ENCODE results near the gene PDE8A. TPM values are rescaled to one million over a fixed set of nuclear protein-coding genes. Genes with fewer than 3 reads are reported as not detected.

Gene PDE8A
- total RNA-seq, 1 experiment from 2014 or later, result 40.0 TPM

DNA sequence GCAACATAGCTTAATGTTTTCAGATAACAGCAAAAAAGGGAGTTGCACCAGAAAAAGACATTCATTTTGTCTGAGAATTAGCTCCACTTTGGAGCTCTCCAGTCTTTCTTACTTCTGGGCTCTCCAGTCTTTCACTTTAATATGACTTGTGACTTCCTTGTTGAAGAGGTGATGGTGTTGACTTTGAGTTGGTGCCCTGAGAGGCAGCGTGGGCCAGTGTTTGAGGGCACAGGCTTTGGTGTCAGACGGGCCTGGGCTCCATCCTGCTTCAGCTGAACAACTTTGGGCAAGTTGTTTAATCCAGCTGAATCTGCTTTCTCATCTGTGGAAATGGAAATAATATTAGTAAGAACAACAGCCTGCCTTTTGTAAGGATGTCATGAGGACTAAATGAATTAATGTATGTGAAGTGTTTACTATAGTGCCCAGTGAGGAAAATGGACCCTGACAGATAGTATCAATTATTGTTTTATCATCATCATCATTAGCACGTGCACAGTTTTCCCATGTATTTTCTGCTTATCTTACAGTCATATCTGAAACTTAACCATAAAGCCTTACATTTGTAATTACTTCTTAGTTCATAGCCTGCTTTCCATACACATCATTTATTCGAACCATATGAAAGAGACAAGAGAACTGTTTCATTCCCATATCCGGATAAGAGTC, 108.4 kb downstream of the PDE8A start:
- DNase-seq (ENCODE audit: low read depth, low spot score), result no peak
- ChIA-PET POLR2A (no interaction called here), CTCF (no interaction called here)
- in situ Hi-C loops (cut with HindIII; ENCODE audit: low pct_unique_long_range_greater_than_20kb, low sequenced_read_pairs), result no loop called here
- Histone ChIP-seq H3K4me1 (ENCODE audit: control insufficient read depth, insufficient read depth, low read length) (no peaks in the 10 kb centered on the region), H3K27ac (ENCODE audit: low read length) (no peak overlapping the region), H3K36me3 (ENCODE audit: control insufficient read depth, insufficient read depth, low read length) (no peaks in the 10 kb centered on the region), H3K27me3 (ENCODE audit: control insufficient read depth, insufficient read depth, low read length) (no peaks in the 10 kb centered on the region), H3K4me3 (ENCODE audit: low read depth in 2 of 2, low read length in 2 of 2) (no peak overlapping the region), H3K9me3 (ENCODE audit: control insufficient read depth, insufficient read depth, low read depth, low read length) (no peaks in the 10 kb centered on the region)
- ATAC-seq, result no peak
- intact Hi-C loops (cut with micrococcal nuclease; ENCODE audit: unreplicated experiment), result no loop called here
- no peak for TF ChIP-seq SIN3A (IDR thresholded peaks at IDR 0.05; ENCODE audit: borderline replicate concordance, insufficient read depth, low read depth, low read length)
- TF ChIP-seq TCF7L2 (IDR thresholded peaks at IDR 0.05; ENCODE audit: low read depth, low read length), result no peak
- no peak for TF ChIP-seq POLR2AphosphoS5 (IDR thresholded peaks at IDR 0.05; ENCODE audit: low read depth, low read length)
- TF ChIP-seq, protein P1, sequence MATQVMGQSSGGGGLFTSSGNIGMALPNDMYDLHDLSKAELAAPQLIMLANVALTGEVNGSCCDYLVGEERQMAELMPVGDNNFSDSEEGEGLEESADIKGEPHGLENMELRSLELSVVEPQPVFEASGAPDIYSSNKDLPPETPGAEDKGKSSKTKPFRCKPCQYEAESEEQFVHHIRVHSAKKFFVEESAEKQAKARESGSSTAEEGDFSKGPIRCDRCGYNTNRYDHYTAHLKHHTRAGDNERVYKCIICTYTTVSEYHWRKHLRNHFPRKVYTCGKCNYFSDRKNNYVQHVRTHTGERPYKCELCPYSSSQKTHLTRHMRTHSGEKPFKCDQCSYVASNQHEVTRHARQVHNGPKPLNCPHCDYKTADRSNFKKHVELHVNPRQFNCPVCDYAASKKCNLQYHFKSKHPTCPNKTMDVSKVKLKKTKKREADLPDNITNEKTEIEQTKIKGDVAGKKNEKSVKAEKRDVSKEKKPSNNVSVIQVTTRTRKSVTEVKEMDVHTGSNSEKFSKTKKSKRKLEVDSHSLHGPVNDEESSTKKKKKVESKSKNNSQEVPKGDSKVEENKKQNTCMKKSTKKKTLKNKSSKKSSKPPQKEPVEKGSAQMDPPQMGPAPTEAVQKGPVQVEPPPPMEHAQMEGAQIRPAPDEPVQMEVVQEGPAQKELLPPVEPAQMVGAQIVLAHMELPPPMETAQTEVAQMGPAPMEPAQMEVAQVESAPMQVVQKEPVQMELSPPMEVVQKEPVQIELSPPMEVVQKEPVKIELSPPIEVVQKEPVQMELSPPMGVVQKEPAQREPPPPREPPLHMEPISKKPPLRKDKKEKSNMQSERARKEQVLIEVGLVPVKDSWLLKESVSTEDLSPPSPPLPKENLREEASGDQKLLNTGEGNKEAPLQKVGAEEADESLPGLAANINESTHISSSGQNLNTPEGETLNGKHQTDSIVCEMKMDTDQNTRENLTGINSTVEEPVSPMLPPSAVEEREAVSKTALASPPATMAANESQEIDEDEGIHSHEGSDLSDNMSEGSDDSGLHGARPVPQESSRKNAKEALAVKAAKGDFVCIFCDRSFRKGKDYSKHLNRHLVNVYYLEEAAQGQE (IDR thresholded peaks at IDR 0.05; ENCODE audit: insufficient read depth in 1 of 2, low read depth in 2 of 2, low read length in 1 of 2), result no peak
- TF ChIP-seq, protein P2, sequence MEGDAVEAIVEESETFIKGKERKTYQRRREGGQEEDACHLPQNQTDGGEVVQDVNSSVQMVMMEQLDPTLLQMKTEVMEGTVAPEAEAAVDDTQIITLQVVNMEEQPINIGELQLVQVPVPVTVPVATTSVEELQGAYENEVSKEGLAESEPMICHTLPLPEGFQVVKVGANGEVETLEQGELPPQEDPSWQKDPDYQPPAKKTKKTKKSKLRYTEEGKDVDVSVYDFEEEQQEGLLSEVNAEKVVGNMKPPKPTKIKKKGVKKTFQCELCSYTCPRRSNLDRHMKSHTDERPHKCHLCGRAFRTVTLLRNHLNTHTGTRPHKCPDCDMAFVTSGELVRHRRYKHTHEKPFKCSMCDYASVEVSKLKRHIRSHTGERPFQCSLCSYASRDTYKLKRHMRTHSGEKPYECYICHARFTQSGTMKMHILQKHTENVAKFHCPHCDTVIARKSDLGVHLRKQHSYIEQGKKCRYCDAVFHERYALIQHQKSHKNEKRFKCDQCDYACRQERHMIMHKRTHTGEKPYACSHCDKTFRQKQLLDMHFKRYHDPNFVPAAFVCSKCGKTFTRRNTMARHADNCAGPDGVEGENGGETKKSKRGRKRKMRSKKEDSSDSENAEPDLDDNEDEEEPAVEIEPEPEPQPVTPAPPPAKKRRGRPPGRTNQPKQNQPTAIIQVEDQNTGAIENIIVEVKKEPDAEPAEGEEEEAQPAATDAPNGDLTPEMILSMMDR (IDR thresholded peaks at IDR 0.05), result no peak
- BruUV-seq (replicated peaks), result no TSS peak

DNA sequence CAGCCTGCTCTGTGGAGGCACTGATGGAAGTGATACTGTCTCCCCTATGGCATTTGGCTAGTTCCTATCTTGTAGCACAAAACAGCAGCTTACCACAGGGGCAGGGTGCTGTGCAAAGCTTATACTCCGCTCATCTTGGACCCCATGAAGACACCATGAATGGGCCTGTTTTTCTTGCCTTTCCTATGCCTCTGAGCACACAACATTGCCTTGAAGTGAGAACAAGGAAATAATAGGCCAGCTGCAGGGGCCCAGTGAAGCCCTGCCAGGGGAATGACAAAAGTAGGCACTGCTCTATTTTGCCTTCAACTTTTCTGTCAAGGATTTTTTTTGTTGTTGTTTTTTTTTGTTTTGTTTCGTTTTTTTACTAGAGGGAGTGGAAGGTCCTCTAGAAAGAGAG, 110.3 kb downstream of the PDE8A start:
- POLR2A ChIA-PET, result no interaction called here
- ATAC-seq, result no peak

More for the DNA sequence above, 110.3 kb downstream of the PDE8A start:
- H3K9me3 ChIP-seq (ENCODE audit: control insufficient read depth, insufficient read depth, low read depth, low read length), result no peaks in the 10 kb centered on the region
- TF ChIP-seq POLR2AphosphoS5 (IDR thresholded peaks at IDR 0.05; ENCODE audit: low read depth, low read length), result no peak
- no peak for TF ChIP-seq SIN3A (IDR thresholded peaks at IDR 0.05; ENCODE audit: borderline replicate concordance, insufficient read depth, low read depth, low read length)
- TF ChIP-seq, protein P2 (IDR thresholded peaks at IDR 0.05), result no peak
- no peak for TF ChIP-seq TCF7L2 (IDR thresholded peaks at IDR 0.05; ENCODE audit: low read depth, low read length)
- TF ChIP-seq, protein P1 (IDR thresholded peaks at IDR 0.05; ENCODE audit: insufficient read depth in 1 of 2, low read depth in 2 of 2, low read length in 1 of 2), result no peak
- no TSS peak for BruUV-seq (replicated peaks)
- no peaks in the 10 kb centered on the region for H3K36me3 ChIP-seq (ENCODE audit: control insufficient read depth, insufficient read depth, low read length)
- intact Hi-C loops (cut with micrococcal nuclease; ENCODE audit: unreplicated experiment), result no loop called here
- CTCF ChIA-PET, result no interaction called here
- no peak for DNase-seq (ENCODE audit: low read depth, low spot score)
- no peaks in the 10 kb centered on the region for H3K4me1 ChIP-seq (ENCODE audit: control insufficient read depth, insufficient read depth, low read length)
- no peak overlapping the region for H3K4me3 ChIP-seq (ENCODE audit: low read depth in 2 of 2, low read length in 2 of 2)
- no peak overlapping the region for H3K27ac ChIP-seq (ENCODE audit: low read length)
- in situ Hi-C loops (cut with HindIII; ENCODE audit: low pct_unique_long_range_greater_than_20kb, low sequenced_read_pairs), result no loop called here
- no peaks in the 10 kb centered on the region for H3K27me3 ChIP-seq (ENCODE audit: control insufficient read depth, insufficient read depth, low read length)
